IPS-15b (cell line): ENCODE measurements around the gene PAX6.
A peak's percentile ranks its signal among the peaks of the same experiment; 100 is the strongest.

Experiments
- H3K27me3 ChIP-seq: one replicate; pipeline ENCODE4 v1.6.1; 2013; ENCODE audit warnings: low read length; ENCODE audit not compliant: control insufficient read depth, insufficient read depth
- H3K36me3 ChIP-seq: one replicate; pipeline ENCODE4 v1.6.1; 2013; ENCODE audit warnings: low read length; ENCODE audit not compliant: control insufficient read depth, insufficient read depth
- H3K4me1 ChIP-seq: one replicate; pipeline ENCODE4 v1.6.1; 2013; ENCODE audit warnings: mild to moderate bottlenecking, low read length; ENCODE audit not compliant: control insufficient read depth, insufficient read depth
- H3K4me3 ChIP-seq: one replicate; pipeline ENCODE4 v1.5.1; 2013; ENCODE audit warnings: low read depth, low read length
- H3K9ac ChIP-seq: one replicate; pipeline ENCODE4 v1.6.1; 2013; ENCODE audit warnings: low read depth, mild to moderate bottlenecking, low read length
- H3K9me3 ChIP-seq: one replicate; pipeline ENCODE4 v1.6.1; 2013; ENCODE audit warnings: mild to moderate bottlenecking, low read length; ENCODE audit not compliant: control insufficient read depth, insufficient read depth

PAX6 gene

GRCh38 chr11:31821235-31821764, 10.2 kb upstream of the PAX6 start:
- no peaks in the 10 kb centered on the region for H3K9me3 ChIP-seq
- H3K36me3 ChIP-seq: no peaks in the 10 kb centered on the region
- H3K9ac ChIP-seq: no peak overlapping the region
- H3K4me3 ChIP-seq: no peak overlapping the region
- peaks cover 26% of the 10 kb centered on the region for H3K4me1 ChIP-seq
- peaks cover 98% of the 10 kb centered on the region for H3K27me3 ChIP-seq

- H3K9ac ChIP-seq: no peak overlapping the region
- H3K4me3 ChIP-seq: peak overlapping the region; percentile 50
- H3K27me3 ChIP-seq: peaks cover 99% of the 10 kb centered on the region
- H3K36me3 ChIP-seq: no peaks in the 10 kb centered on the region
- no peaks in the 10 kb centered on the region for H3K9me3 ChIP-seq
- peaks cover 26% of the 10 kb centered on the region for H3K4me1 ChIP-seq
Observed at GRCh38 chr11:31820438-31820818, 9.3 kb upstream of the PAX6 start.

DNA sequence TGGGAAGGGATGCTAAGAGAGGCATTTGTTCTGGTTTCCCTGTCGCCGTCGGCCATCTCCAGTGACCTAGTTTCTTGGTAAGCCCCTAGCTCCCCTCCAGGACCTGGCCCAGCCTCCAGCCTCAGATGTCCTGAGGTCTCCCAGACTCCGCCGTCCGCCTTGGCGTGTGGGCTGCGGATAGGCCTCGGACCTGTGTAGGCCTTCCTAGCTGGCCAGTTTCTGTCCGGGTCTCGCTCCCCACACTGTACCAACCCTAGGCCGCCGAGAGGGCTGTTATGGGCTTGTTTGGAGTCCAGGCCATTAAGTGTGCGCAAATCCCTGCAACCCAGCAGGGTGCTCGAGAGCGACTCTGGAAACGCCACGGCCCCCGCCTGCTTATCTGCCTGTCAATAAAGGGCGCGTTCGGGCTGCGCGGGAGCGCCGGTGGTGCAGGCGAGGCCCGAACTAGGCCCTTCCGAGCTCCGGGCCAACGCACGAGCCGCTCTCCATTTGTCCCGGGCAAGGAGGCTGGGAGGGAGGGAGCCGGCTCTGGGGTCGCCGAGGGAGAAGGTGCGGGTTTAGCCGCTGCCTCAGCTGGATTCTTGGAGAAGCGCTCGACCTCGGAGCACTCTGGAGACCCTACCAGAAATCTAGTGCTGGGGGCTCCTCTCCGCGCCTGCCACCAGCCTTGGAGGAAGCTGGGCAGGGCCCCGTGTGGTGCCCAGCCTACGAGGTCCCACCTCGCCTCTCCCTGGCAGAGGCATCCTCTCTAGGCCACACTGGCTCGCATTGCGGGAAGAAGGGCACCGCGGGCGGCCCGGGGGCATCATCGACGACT, 8.7 kb upstream of the PAX6 start:
- Histone ChIP-seq H3K4me3 (peak overlapping the region; percentile 50), H3K9ac (no peak overlapping the region), H3K27me3 (peaks cover 99% of the 10 kb centered on the region)

GRCh38 chr11:31818874-31819331, 7.8 kb upstream of the PAX6 start:
- H3K4me1 ChIP-seq: peaks cover 29% of the 10 kb centered on the region
- H3K4me3 ChIP-seq: peak overlapping the region; percentile 60
- H3K9ac ChIP-seq: no peak overlapping the region
- H3K9me3 ChIP-seq: no peaks in the 10 kb centered on the region
- peaks cover 100% of the 10 kb centered on the region for H3K27me3 ChIP-seq
- no peaks in the 10 kb centered on the region for H3K36me3 ChIP-seq

More for the DNA sequence above, 8.7 kb upstream of the PAX6 start:
- H3K4me1 ChIP-seq: peaks cover 30% of the 10 kb centered on the region
- no peaks in the 10 kb centered on the region for H3K9me3 ChIP-seq
- no peaks in the 10 kb centered on the region for H3K36me3 ChIP-seq

DNA sequence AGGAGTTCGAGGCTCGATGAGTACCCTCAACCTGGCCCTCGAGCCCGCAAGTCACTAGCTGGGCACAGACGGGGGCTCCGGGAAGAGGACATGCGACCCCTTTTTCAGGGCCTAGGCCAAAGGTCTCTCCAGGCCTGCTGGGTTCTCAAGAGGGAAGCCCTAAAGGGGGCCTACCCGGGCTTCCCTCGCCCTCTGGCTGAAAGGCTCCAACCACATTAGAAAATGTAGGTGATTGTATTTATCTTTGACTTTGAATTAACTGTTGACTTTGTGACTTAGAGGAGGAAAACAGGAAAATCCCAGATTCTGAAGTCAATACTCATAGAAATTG, 7.3 kb upstream of the PAX6 start:
- Histone ChIP-seq H3K9ac (no peak overlapping the region), H3K27me3 (peaks cover 100% of the 10 kb centered on the region), H3K36me3 (no peaks in the 10 kb centered on the region), H3K4me1 (peaks cover 28% of the 10 kb centered on the region), H3K4me3 (peak overlapping the region; percentile 60), H3K9me3 (no peaks in the 10 kb centered on the region)

DNA sequence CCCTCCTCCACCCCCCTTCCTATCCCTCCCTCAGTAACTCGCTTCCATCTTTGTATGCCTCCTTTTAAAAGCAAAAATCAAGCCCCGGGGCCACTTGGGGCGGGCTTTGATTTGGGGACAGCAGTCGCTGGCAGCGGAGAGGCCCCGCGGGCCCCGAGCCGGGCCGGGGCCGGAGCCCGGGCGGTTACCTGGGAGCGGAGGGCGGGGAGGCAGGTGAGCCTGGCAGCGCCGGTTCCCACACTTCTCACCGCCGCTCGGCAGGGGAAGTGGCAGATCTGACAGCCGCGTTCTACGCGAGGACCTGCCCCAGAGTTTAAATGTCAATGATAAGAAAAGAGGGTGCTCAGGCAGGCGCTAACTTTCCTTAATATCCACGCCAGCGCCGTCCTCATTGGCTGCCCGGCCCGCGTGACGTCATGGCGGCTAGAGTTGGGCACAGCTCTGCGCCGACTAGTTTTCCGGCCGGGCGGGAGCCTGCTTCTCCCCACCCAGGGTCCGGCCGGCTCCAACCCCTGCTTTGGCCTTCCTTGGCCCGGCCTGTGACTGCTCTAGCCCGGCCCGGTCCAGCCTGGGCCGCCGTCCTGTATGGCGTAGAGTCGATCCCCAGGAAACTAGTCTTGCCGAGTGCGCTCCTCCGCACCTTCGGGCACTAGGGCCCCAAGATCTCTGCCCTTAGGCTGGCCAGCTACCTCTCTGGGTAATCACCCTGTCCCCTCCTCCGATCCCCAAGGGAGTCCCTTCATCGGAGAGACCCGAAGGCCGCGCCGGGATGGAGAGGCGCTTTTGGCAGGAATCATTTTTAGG, 6.7 kb upstream of the PAX6 start:
- Histone ChIP-seq H3K36me3 (no peaks in the 10 kb centered on the region), H3K4me1 (peaks cover 22% of the 10 kb centered on the region), H3K4me3 (peak overlapping the region; percentile 60), H3K27me3 (peaks cover 100% of the 10 kb centered on the region), H3K9me3 (no peaks in the 10 kb centered on the region), H3K9ac (no peak overlapping the region)

GRCh38 chr11:31817054-31817620, 6.0 kb upstream of the PAX6 start:
- H3K27me3 ChIP-seq: peaks cover 100% of the 10 kb centered on the region
- H3K9ac ChIP-seq: no peak overlapping the region
- peaks cover 21% of the 10 kb centered on the region for H3K4me1 ChIP-seq
- no peaks in the 10 kb centered on the region for H3K9me3 ChIP-seq
- no peaks in the 10 kb centered on the region for H3K36me3 ChIP-seq
- H3K4me3 ChIP-seq: peak overlapping the region; percentile 60

DNA sequence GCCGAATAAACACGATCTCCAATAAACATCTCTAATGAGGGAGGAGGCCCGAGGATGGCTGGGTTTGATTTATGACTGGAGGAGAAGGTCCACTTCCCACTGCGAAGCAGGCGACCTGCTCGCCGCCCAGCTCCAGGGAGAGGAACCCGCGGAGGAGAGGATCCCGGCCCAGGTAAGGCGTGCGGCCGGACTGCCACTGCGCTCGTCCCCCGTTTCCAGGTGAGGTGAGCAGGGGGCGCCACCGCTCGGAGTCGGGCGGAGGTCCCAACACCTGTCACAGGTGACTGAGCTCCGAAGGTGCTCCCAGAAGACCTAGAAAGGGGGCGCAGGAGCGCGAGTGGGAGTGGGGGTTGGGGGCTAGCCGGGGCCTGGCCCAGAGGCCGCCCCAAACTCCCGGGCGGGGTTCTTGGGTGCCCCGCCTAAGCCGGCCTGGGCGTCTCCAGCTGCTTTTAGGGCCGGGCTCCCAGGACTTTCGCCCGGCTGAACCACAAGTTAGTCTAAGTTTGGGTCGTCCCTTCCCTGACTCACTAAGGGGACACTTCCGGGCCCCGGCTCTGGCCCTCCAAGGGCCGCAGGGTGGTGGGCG, 5.4 kb upstream of the PAX6 start:
- no peaks in the 10 kb centered on the region for H3K36me3 ChIP-seq
- peak overlapping the region; percentile 60 for H3K4me3 ChIP-seq
- peaks cover 99% of the 10 kb centered on the region for H3K27me3 ChIP-seq
- H3K4me1 ChIP-seq: peaks cover 16% of the 10 kb centered on the region
- H3K9me3 ChIP-seq: no peaks in the 10 kb centered on the region
- H3K9ac ChIP-seq: no peak overlapping the region

DNA sequence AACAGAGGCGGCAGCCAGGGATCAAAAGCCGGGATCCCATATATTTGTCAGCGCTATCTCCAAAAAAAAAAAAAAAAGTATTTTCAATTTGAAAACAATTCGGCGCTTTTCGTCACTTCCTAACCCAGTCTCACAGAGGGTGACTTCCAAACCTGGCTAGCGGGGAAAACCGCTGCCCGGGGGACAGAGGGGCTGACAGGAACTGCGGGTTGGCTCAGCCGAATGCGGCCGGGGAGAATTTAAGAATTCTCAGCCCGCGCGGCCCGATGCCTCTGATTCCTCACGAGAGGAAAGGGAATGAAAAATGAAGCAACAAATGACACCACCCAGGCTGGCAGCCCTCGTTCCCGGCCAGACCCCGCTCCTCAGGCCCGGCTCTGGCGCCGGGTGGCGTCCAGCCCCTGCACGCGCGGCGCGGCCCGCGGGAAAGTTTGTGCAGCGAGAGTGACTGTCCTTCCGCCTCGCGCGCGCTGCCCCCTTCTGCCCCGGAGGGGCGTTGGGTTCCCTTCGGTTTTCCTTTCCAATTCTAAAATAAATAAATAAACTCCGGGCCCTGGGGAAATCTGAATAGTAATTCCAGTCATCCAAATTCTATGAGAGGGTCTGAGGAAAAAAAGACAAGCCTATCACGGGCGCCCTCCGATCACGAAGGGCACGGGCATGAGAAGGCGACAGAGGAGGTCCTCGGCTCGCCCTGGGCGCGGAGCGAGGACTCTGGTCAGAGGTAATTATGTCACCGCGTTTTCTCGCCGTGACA, 4.8 kb upstream of the PAX6 start:
- Histone ChIP-seq H3K27me3 (peaks cover 96% of the 10 kb centered on the region), H3K36me3 (no peaks in the 10 kb centered on the region), H3K9me3 (no peaks in the 10 kb centered on the region), H3K4me3 (peak overlapping the region; percentile 38), H3K9ac (no peak overlapping the region), H3K4me1 (peaks cover 11% of the 10 kb centered on the region)

DNA sequence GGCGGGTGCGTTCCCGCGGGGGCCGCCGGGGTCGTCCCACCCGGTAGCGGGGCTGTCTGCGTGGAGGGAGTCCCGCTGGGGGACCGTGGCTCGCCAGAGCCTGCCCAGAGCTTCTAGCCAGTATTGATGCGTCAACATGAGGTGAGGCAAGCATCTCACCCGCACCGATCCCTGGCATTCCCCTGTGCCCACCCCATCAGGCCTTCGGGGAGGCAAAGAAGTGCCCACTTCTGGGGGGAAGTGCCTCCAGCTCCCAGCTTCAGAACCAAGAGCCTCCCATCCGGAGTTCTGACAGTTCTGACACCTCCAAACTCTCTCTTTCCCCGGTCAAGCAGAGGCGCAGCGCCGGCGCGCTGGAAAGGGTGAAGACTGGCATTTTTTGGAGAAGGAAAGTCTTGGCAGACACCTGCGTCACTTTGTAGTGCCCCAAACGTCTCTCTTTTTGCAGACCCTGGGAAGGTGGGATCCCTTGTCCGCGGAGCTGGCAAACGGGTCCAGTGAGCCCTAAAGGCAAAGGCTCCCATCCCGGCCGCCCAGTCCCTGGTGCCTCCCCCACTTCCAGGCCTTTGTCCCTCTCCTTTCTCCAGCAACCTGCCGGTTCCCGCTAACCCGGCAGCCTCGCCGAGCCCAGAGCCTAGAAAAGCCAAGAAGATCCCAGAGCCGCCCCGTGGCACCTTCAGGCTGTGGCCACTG, 3.2 kb upstream of the PAX6 start:
- Histone ChIP-seq H3K4me1 (peaks cover 13% of the 10 kb centered on the region), H3K27me3 (peaks cover 96% of the 10 kb centered on the region), H3K9me3 (no peaks in the 10 kb centered on the region), H3K9ac (no peak overlapping the region), H3K36me3 (no peaks in the 10 kb centered on the region), H3K4me3 (peak overlapping the region; percentile 38)
